H1 (cell line): ENCODE measurements around the gene DRD1. TPM values are rescaled to one million over a fixed set of nuclear protein-coding genes. Genes with fewer than 3 reads are reported as not detected.

Source experiments
- CHD1 ChIP-seq: IDR thresholded peaks from 2 replicates; pipeline ENCODE4 v1.6.1; 2012; ENCODE audit warnings: low read depth, low read length, improper control_type of control experiment
- CTCF ChIP-seq, 3 experiments: IDR thresholded peaks; 1 replicate in 2 of 3; 2 replicates in 1 of 3; pipeline versions ENCODE4 v1.5.1 to v1.6.1; 2011; ENCODE audit warnings: low read length in 3 of 3, mild to moderate bottlenecking in 3 of 3, inconsistent platforms in 2 of 3, low read depth in 1 of 3, moderate library complexity in 1 of 3; ENCODE audit not compliant: insufficient read depth in 1 of 3; ENCODE audit errors: control extremely low read depth in 1 of 3
- polyA plus RNA-seq, 7 experiments: library from polyadenylated mRNA; depleted of rRNA in 3 of 7; stranded (reverse) in 5 of 7; unstranded in 2 of 7; fragments of >200 nt in 5 of 7; fragments of 200-250 nt in 2 of 7; gene quantifications; 1 replicate in 5 of 7; 2 replicates in 1 of 7; 4 replicates in 1 of 7; pipeline versions ENCODE4 v1.2.1 to v1.2.3, GENCODE V29; 2011 to 2013; ENCODE audit warnings: missing spikeins in 2 of 7, mixed read lengths in 2 of 7
- total RNA-seq: library from RNA; stranded (reverse); fragmentation: NEBNext Ultra II Directional; extraction: Animal tissue kit (Norgen Biotek cat#: 25700); gene quantifications from 2 replicates; pipeline ENCODE4 v1.2.1, GENCODE V29; 2021

DRD1 gene
- total and polyA plus RNA-seq, 2 of the 8 experiments (the other 6 are each of a cell fraction or from before 2014, with no cell fraction given), result 0.03 to 0.19 TPM

- TF ChIP-seq CHD1 (no peak), CTCF (IDR thresholded peaks at IDR 0.05; ENCODE audit: control extremely low read depth in 1 of 3, insufficient read depth in 1 of 3, low read depth in 1 of 3, low read length in 3 of 3) (no peak)
Observed at GRCh38 chr5:175410926-175411325, 33.1 kb downstream of the DRD1 start (continued).
